NCI-H2107 (cell line): ENCODE results near the gene VGLL4.
"Not testable (repeated sequence)": the region's sequence is repeated elsewhere in the genome, so short reads cannot be mapped to it uniquely, and the experiment has no call there.

Experiments
- DNase-seq: peaks from one replicate; lab custom pipeline; 2025; lab: John Stamatoyannopoulos, UW

VGLL4 gene

DNA sequence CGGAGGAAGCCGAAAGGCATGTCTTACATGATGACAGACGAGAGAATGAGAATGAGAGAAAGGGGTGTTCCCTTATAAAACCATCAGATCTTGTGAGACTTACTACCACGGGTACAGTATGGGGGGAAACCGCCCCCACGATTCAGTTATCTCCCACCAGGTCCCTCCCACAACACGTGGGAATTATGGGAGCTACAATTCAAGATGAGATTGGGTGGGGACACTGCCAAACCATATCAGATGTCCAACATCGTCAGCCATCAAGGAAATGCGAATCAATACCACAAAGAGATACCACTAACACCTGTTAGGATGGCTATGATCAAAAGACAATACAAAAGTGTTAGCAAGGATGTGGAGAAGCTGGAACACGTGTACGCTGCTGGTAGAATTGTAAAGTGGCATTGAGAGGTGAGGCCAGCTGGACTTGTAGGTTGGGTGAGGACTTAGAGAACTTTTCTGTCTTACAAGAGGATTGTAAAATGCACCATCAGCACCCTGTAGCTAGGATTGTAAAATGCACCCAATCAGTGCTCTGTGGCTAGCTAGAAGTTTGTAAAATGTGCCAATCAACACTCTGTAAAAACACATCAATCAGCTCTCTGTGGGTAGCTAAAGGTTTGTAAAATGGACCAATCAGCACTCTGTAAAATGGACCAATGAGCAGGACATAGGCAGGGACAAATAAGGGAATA, 37.5 kb downstream of the VGLL4 start:
- no peak for DNase-seq

DNA sequence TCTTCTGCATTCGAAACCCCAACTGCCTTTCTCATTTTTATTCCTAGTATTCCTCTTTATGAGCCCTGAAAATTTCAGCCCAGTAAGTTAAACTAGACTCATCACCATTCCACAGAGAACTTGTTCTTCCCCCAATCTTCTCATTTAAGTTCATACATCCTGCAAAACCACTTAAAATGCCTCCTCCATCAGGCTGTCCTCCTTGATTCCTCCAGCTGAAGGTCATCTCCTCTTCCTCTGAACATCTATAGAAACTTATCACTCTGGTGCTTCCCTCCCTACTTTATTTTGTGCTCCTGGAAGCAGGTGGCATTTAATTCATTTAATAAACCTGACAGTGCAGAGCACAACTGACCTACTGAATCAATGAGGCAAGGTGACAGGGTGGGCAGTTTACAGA, 38.3 kb downstream of the VGLL4 start:
- no peak for DNase-seq

DNA sequence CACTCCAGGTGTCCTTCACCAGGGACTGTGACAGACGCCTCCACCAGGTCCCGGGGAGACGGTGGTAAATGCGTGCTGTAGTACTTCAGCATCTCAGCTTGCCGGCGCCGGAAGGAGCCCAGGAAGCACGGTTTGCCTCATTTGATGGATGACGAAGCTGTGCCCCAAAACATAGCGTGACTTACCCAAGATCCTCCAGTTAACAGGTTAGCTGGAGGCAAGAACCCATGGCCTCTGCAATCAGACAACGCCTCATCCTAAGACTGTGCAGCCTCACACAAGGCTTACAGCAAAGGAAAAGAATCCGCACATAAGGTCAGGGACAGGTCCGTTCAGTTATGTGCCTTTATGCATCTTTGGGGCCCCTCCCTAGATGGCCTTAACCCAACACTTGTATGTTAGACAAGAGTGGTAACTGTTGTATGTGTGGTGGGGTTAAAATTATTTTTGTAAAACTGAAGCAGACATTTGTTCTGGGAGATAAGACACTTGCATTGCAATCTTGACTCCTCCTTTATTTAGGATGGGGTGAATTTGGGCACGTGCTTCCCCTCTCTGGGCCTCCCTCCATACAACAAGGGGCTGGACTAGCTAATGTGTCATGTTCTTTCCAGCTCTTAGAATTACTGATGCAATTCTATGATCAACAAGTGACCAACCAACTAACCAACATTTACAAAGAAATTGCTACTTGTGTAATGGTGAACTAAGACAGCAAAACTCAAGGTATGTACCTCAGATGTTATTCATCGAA, 39.4 kb downstream of the VGLL4 start:
- no peak for DNase-seq

DNA sequence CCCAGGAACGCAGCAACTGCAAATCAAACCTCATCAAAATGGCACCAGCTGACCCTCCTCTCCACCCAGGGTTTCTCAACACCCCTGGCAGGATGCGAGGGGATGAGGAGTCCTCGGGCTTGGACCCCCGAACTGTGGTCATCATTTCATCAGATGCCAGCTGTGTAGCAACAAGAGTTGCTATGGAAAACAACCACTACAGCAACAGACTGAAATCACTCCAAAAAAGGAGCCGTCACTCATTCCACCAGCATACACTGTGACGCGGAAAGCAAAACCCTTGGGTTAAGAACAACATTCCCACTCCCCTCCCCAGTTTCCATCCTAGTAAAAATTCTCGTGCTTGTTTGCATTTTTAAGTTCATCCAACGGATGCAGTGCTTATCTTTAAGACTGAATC, 40.1 kb downstream of the VGLL4 start:
- DNase-seq, result no peak

DNA sequence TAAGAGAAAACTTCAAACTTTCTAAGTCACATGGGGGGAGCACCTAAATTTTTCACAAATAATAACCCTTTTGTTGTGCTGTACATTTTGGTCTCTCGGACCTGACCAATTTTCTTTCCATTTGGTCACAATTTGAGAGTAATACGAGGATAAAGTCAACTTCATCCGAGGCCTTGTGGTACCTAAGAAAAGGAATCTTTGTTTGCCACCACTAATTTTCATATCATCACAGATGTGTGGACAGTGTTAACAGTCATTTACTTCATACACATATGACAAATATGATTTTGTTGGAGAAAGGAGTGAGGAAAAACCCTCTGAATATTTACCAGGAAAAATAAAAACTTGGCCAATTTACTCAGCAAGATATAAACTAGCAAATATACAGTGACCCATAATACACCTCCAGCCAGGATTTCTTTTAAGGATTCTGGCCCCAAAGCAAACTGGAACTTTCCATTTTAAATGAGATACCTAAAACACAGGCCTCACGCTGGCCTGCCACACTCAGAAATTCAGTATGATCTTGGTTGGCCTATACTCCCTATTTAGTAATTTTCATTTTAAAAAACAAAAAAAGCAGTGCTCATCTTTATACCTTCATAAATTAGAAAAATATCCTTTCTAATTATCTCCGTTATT, 40.7 kb downstream of the VGLL4 start:
- no peak for DNase-seq

DNA sequence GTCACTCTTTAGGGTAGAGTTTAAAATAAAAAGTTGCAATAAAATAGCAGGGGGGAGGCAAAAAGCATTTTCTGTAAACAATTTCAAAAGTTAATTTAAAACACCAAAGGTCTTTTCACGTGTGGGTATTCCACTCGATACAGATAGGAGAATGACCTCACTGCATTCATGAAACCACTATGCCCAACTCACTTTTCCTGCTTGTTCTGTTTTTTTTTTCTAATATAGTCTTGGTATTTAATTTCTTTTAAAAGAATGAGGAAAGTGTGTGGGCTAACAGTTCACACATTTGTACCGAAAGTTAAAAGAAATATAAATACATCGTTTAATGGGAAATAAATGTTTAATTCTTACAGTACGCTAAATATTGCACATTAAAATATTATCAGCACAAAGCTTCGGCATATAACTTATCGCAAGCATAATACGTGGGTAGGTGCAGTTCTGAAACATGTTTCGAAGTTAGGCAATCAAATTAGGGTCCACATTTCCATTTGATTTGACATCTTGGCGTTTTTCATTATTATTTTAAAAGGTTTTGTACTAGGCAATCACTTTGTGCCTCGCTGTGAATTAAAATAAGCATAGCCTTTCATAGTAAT, 41.4 kb downstream of the VGLL4 start:
- DNase-seq, result no peak

DNA sequence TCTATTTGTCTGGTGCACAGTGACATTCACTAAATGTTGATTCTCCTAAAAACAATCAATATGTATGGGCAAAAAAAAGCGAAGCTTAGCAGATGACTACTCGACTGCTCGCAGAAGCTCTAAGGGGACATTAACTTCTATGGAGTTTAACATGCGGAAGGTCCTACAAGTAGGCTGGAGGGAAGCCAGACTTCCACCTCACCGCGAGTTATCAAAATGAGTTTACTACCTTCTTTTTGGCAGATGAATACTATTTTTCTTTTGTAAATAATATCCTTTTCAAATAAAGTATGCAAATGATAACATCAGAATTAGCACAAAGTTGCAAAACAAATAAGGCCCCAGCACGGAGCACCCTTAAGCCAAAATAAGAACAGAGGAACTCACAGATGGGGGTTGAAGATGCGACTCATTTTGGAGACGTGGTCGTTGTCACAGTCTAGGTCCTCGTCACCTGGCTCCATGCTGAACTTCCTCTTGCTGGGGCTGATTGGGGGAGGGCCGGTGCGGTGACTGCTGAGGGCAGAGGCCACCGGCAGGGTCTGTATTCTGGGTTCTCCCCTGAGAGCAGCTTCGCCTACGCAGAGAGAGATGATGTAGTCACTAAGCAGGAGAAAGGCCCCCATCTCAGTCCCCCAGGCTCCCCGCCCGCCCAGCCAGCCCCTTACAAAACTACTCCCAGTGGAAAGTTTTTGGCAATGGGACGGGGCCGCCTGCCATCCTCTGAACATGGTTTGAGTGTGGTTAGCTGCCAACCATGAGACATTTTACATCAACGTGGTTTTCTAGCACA, 42.1 kb downstream of the VGLL4 start:
- DNase-seq, result no peak

DNA sequence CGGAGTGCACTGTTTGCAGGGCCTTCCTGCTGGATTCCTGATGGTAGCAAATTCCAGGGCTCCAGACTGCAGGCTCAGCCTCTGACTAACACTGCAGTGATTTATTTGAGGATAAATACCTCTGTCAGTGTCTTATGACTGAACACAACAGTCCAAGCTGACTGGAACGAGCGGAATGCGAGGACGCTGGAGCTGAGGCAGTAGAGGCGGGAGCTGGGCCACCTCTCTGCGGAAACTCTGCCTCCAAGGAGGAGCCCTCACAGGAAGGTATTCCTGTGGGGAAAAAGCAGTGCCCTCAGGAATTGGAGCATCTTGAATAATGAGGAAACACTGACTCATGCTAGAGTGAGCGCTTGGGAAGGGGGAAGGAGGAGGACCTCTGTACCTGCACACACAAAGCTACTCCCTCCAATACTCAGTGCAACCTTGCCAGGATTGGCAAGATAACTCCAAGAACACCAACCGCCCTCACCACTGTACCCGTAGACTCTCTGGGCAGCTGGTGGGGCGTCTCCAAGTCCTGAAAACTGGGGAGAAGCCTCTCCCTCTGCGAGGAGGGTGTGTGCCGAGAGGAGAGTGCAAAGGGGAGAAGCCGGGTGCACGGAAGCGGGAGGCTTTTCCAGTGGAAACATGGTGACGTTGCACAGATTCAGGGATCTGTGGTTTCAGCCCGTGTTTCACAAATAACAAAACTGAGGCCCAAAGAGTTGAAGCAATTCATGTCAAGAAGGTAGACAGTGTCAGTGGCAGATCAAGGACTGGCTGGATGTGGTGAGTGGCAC, 43.0 kb downstream of the VGLL4 start:
- DNase-seq, result no peak

DNA sequence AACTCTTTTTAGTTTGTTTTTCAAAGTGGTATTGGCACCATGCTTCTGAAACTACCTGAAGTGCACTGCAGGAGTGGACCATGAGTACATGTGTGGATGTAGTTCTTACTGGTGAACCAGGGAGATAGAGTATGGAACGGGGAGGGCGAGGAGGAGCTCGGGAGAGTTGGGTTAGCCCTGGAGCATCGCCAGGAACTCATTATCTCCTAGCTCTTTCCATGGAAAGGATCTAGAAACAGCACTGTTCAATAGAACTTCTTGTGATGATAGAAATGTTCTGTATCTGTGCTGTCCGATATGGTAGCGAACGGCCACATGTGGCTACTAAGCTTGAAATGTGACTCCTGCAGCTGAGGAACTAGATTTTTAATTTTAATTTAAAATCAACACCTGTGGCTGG, 47.3 kb downstream of the VGLL4 start:
- DNase-seq, result no peak

DNA sequence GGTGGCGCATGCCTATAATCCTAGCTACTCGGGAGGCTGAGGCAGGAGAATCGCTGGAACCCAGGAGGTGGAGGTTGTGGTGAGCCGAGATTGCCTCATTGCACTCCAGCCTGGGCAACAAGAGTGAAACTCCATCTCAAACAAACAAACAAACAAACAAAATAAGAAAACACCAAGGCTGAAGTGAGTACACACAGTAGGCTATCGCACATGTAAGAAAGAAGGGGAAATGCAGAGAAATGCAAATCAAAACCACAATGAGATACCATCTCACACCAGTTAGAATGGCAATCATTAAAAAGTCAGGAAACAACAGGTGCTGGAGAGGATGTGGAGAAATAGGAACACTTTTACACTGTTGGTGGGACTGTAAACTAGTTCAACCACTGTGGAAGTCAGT, 48.7 kb downstream of the VGLL4 start:
- DNase-seq, result not testable (repeated sequence)

DNA sequence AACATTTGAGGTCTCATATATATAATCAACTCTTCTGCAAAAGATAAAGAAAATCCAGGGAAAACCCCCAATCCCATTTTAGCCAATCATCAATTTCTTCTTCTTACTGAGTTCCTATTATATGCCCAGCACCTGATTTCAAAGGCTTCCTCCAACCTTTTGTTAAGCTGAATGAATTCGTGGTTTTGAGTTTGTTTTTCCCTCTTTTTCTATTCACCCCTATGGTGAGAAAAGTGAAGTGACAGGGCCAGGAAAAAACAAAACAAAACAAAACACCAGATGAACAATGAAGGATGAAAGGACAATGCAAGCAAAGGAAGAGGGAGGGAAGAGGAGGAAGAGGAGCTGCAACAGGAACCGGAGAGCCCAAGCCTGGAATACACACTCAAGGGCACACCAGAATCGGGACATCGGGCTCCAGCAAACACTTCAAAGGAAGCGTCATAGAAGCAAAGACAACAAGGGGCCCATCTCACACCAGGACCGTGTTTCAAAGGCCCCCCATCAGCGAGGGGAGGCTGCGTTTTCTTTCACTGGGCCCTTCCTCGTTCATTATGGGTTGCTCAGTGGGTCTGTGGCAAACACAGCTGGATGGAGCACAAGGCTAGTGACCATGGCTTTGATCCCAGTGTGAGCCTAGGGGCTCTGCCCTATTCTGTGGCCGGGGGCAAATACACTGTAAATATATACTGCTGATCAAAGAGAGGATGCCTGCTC, 50.2 kb downstream of the VGLL4 start:
- no peak for DNase-seq

DNA sequence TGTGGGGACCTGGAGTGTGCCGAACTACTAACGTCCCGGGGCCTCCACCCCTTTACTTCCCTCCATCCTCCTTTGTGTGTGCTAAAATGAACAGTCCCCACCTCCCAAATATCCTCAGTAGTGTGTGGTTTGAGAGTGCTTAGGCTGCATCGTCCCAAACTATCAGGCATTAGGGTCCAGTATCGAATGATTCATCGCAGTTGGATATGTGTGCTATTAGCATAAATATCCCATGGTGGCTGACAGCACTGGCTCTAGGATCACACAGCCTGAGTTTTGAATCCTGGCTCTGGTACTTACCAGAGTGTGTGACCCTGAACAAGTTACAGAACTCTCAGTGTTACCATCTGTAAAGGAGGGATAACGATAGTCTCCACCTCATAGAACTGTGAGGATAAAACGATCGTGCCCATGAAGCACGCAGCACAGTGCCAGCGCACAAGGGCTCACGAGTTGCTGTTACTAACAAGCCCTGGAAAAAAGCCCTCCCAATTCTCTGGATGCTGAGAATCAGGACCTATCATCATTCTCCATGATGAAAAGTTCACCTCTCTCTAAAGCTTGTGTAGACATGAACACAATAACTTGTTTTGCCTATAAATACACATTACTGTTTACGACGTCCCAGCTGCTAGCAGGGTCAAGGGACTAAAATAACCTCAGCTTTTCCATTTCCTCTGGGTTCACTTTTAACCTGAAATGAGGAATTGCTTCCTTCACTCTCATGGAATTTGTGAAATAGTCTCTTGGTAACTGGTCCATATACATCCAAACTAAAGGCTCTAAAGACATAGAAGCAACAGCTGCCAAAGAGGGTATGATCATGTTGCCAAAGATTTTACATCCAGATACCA, 51.0 kb downstream of the VGLL4 start:
- DNase-seq, result no peak

DNA sequence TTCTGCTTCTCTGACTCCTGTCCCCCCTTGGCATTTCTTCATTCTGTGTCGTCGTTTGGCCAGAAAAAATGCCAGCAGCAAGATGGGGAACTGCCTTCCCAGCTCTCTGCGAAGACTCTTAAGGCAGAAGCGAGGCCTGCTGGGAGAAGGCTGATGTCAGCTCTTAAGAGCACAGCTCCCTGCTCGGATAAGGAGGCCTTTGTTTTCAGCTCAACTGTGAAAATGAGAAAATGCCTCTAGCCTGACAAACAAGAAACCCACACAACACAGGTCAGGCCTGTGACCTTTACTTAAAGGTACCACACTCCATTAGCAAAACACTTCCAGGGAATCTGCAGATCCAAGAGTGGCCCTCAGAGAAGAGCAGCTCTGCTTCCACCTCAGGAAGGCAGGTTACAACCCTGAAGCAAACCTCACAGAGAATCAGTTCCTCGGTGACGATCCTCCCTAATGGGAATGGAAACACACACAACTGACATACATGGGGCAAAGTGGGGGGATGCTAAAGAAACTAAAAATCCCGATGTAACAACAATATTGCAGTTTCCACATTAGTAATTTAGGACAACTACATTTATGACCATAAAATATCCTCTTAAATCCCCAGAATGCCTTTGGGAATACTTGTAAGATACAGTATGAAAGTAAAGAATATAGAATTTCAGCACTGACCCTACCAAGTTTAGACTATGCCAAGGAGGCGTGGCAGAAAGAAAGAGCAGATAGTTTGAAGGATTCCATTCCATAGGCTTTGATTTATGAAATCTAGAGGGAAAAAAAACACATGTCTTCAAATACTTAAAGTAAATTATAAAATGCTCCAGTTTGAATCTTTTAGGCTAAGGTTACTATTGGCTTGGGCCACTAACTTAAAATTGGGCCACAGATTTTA, 52.1 kb downstream of the VGLL4 start:
- no peak for DNase-seq

DNA sequence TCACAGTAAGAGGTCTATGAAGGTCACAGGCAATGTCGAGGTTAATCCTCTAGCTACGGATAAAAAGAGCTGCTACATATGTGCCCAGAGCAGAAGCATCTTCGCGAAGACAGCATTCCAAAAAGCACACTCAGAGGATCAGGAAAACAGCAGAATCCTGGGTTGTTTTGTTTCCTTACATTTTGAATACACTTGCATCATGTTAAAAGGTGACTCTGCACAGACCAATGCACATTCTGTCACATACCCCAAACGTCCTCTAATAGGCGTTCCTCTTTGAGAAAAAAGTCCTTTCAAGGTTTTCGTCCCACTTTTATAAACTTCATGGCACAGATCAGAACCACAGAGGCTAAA, 52.7 kb downstream of the VGLL4 start:
- no peak for DNase-seq

DNA sequence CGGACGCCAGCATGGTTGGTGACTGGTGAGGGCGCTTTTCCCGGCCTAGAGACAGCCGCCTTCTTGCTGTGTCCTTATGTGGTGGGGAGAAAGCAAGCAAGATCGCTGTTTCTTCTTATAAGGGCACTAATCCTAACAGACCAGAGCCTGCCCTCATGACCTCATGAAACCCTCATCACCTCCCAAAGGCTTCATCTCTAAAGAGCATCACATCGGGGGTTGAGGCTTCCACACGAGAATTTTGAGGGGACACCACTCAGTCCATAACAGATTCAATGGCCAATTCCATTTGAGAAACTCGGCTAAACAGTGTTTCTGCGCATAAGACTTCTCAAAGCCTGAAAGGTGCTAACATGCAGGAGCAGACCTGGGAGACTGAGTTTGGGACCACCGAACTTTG, 54.0 kb downstream of the VGLL4 start:
- DNase-seq, result no peak

DNA sequence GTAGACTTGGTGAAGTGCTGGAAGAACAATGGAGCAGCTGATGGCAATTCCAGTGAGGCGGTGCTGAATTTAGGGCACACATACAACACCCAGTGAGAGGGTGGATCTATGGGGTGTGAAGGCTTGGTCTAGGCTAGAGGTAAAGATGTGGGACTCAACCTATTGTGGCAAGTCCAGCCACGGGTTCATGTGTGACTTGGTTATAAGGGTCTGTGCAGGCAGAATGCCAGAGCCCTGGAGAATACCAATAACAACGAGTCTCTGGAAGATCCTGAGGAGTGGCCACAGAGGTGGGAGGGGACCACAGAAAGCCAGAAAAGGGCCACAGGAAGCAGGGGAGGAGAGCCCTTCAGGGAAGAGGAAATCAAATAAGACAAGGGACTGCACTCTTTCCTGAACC, 55.0 kb downstream of the VGLL4 start:
- no peak for DNase-seq

DNA sequence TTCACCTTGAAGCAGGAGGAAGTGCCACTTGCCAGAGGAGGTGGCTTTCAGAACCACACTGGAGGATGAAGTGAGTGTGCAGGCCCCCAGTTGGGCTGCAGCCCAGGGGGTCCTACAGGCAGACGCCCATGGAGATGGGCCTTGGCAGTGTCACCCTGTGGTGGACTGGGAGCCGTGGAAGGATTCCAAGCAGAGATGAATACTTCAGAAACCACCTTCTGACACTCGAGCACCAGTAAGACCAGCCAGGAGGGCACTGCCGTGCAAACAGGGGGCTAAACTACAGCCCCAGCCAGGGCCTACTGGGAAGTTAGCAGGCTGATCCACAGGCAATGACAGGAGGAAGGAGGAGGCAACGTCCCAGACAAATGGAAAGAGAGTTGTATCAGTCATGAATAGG, 55.4 kb downstream of the VGLL4 start:
- DNase-seq, result no peak

DNA sequence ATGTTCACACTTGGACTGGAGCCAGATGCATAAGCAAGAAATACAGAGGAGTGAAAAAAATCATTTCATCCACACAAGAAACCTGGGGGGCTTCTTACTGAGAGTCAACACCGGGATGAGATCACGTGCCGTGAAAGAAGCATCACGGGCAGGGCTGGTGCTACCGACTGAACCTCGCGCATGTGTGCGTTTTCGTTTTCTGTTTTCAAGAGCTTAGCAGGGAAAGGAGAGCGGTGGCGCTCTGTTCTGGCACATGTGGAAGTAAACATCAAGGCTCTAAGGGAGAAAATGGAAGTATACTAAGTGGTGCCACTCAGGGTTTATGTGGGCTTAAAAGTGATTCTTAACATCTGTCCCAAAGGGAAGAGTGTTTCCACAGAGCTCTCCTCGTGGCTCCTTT, 55.9 kb downstream of the VGLL4 start:
- DNase-seq, result no peak

DNA sequence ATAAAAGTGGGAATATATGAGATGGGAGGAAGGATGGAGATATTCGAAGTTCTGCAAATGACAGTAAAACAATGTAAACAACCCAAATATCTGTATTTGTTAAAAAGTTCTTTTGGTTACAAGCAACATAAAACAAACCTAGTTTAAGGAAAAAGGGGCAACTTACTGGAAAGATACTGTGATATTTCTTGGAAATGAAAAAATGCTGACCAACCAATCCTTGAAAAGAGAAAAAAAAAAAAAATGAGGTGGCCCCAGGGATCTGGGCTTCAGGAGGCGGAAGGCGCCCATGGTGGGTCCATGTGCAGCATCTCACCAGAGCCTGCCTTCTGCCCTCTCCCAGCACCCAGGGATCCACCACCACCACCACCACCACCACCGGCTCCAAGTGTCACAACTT, 59.1 kb downstream of the VGLL4 start:
- no peak for DNase-seq
